Panc1 (cell line): ENCODE data around the gene FTSJ1.

ENCODE experiments used
- POLR2AphosphoS5 ChIP-seq: IDR thresholded peaks from 2 replicates; pipeline ENCODE4 v1.6.1; 2012; ENCODE audit warnings: mild to moderate bottlenecking, low read depth, low read length, moderate library complexity
- TF ChIP-seq, protein P1 (sequence below): fragments of 450-650 bp; IDR thresholded peaks from 2 replicates; pipeline ENCODE4 v1.5.1; 2017; ENCODE audit warnings: mild to moderate bottlenecking
- TF ChIP-seq, protein P2 (sequence below), 2 experiments: IDR thresholded peaks; 2 replicates each; pipeline ENCODE4 v1.6.1; 2011 to 2012; ENCODE audit warnings: low read depth in 2 of 2, control low read depth in 1 of 2, low read length in 1 of 2, mild to moderate bottlenecking in 1 of 2, moderate library complexity in 1 of 2; ENCODE audit not compliant: insufficient read depth in 1 of 2

DNA sequence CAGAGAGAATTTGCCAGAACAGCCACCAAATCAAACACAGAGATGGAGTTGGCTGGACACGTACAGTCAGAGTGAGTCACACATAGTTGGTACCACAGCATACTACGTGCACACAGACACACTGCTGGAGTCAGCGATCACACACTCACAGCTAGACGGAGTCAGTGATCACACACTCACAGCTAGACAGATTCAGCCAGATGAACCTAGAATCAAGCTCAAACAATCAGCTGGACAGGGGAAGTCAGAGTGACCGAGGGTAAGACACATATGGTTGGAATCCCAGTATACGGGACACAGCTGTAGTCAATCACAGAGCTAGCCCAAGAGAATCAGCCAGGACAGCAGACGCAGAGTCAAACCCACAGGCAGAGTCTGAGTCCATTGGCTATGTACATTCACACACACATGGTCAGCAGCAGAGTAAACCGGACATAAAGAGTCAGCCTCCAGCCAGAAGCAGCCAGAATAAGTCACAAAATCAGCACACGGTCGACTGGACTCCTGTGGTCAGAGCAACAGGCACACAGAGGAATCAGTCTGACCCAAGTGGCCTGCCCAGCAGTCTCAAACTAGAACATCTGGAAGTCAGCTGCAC, 10.6 kb upstream of the FTSJ1 start:
- TF ChIP-seq, protein P1, sequence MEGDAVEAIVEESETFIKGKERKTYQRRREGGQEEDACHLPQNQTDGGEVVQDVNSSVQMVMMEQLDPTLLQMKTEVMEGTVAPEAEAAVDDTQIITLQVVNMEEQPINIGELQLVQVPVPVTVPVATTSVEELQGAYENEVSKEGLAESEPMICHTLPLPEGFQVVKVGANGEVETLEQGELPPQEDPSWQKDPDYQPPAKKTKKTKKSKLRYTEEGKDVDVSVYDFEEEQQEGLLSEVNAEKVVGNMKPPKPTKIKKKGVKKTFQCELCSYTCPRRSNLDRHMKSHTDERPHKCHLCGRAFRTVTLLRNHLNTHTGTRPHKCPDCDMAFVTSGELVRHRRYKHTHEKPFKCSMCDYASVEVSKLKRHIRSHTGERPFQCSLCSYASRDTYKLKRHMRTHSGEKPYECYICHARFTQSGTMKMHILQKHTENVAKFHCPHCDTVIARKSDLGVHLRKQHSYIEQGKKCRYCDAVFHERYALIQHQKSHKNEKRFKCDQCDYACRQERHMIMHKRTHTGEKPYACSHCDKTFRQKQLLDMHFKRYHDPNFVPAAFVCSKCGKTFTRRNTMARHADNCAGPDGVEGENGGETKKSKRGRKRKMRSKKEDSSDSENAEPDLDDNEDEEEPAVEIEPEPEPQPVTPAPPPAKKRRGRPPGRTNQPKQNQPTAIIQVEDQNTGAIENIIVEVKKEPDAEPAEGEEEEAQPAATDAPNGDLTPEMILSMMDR = no peak
- no peak for TF ChIP-seq POLR2AphosphoS5
- TF ChIP-seq, protein P2, sequence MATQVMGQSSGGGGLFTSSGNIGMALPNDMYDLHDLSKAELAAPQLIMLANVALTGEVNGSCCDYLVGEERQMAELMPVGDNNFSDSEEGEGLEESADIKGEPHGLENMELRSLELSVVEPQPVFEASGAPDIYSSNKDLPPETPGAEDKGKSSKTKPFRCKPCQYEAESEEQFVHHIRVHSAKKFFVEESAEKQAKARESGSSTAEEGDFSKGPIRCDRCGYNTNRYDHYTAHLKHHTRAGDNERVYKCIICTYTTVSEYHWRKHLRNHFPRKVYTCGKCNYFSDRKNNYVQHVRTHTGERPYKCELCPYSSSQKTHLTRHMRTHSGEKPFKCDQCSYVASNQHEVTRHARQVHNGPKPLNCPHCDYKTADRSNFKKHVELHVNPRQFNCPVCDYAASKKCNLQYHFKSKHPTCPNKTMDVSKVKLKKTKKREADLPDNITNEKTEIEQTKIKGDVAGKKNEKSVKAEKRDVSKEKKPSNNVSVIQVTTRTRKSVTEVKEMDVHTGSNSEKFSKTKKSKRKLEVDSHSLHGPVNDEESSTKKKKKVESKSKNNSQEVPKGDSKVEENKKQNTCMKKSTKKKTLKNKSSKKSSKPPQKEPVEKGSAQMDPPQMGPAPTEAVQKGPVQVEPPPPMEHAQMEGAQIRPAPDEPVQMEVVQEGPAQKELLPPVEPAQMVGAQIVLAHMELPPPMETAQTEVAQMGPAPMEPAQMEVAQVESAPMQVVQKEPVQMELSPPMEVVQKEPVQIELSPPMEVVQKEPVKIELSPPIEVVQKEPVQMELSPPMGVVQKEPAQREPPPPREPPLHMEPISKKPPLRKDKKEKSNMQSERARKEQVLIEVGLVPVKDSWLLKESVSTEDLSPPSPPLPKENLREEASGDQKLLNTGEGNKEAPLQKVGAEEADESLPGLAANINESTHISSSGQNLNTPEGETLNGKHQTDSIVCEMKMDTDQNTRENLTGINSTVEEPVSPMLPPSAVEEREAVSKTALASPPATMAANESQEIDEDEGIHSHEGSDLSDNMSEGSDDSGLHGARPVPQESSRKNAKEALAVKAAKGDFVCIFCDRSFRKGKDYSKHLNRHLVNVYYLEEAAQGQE (IDR thresholded peaks at IDR 0.05; ENCODE audit: insufficient read depth in 1 of 2, low read depth in 2 of 2, low read length in 1 of 2) = no peak
